ENCODE measurements around the gene C10orf71. TPM values are rescaled to one million over a fixed set of nuclear protein-coding genes. Genes with fewer than 3 reads are reported as not detected.

Gene C10orf71
- total RNA-seq, 2 experiments from 2014 or later = not detected

GRCh38 chr10:49290607-49291006, 8.4 kb upstream of the C10orf71 start:
- Mint-ChIP-seq H3K36me3 (no peaks in the 10 kb centered on the region), H3K4me3 (no peak overlapping the region), H3K27me3 (peaks cover 13% of the 10 kb centered on the region), H3K4me1 (peaks cover 9% of the 10 kb centered on the region), H3K27ac (no peak overlapping the region), H3K9me3 (ENCODE audit: low read depth) (no peaks in the 10 kb centered on the region)
- ATAC-seq (no peak), DNase-seq (no peak)
- CTCF ChIA-PET = no interaction called here

- Mint-ChIP-seq H3K27ac (no peak overlapping the region), H3K4me3 (no peak overlapping the region), H3K36me3 (no peaks in the 10 kb centered on the region), H3K27me3 (peaks cover 10% of the 10 kb centered on the region), H3K4me1 (peaks cover 12% of the 10 kb centered on the region), H3K9me3 (ENCODE audit: low read depth) (no peaks in the 10 kb centered on the region)
- CTCF ChIA-PET = no interaction called here
- ATAC-seq (no peak), DNase-seq (no peak)
Observed at GRCh38 chr10:49292565-49293207, 6.3 kb upstream of the C10orf71 start.

- DNase-seq = no peak
- H3K27ac Mint-ChIP-seq = no peak overlapping the region
- H3K4me1 Mint-ChIP-seq = peaks cover 12% of the 10 kb centered on the region
- CTCF ChIA-PET = no interaction called here
- H3K4me3 Mint-ChIP-seq = no peak overlapping the region
- H3K36me3 Mint-ChIP-seq = no peaks in the 10 kb centered on the region
- H3K27me3 Mint-ChIP-seq = peaks cover 10% of the 10 kb centered on the region
- ATAC-seq = no peak
- H3K9me3 Mint-ChIP-seq (ENCODE audit: low read depth) = no peaks in the 10 kb centered on the region
Observed at GRCh38 chr10:49293208-49293603, 5.8 kb upstream of the C10orf71 start.

- ATAC-seq (no peak), DNase-seq (no peak)
- peaks cover 12% of the 10 kb centered on the region for H3K4me1 Mint-ChIP-seq
- H3K27ac Mint-ChIP-seq = no peak overlapping the region
- no peak overlapping the region for H3K4me3 Mint-ChIP-seq
- H3K36me3 Mint-ChIP-seq = no peaks in the 10 kb centered on the region
- no peaks in the 10 kb centered on the region for H3K9me3 Mint-ChIP-seq (ENCODE audit: low read depth)
- CTCF ChIA-PET = no interaction called here
- peaks cover 13% of the 10 kb centered on the region for H3K27me3 Mint-ChIP-seq
Observed at GRCh38 chr10:49294731-49295130, 4.2 kb upstream of the C10orf71 start.

- H3K36me3 Mint-ChIP-seq = no peaks in the 10 kb centered on the region
- no peak overlapping the region for H3K4me3 Mint-ChIP-seq
- CTCF ChIA-PET = interaction anchor here (0.9 to 1.2 kb wide), 2 partner anchors 15 to 19 kb away, joined by 3 read pairs; no protein-coding TSS in a partner anchor
- no peak overlapping the region for H3K27ac Mint-ChIP-seq
- peaks cover 10% of the 10 kb centered on the region for H3K27me3 Mint-ChIP-seq
- no peak for DNase-seq
- no peaks in the 10 kb centered on the region for H3K9me3 Mint-ChIP-seq (ENCODE audit: low read depth)
- H3K4me1 Mint-ChIP-seq = peaks cover 12% of the 10 kb centered on the region
- no peak for ATAC-seq
Observed at GRCh38 chr10:49295297-49295696, 3.7 kb upstream of the C10orf71 start.

GRCh38 chr10:49296382-49296781, 2.6 kb upstream of the C10orf71 start:
- no peak for DNase-seq
- peaks cover 12% of the 10 kb centered on the region for H3K4me1 Mint-ChIP-seq
- no peak overlapping the region for H3K27ac Mint-ChIP-seq
- H3K27me3 Mint-ChIP-seq = peaks cover 10% of the 10 kb centered on the region
- H3K4me3 Mint-ChIP-seq = no peak overlapping the region
- H3K9me3 Mint-ChIP-seq (ENCODE audit: low read depth) = no peaks in the 10 kb centered on the region
- no peak for ATAC-seq
- H3K36me3 Mint-ChIP-seq = no peaks in the 10 kb centered on the region
- CTCF ChIA-PET = interaction anchor here (0.6 to 1.2 kb wide), 3 partner anchors 16 to 976 kb away, joined by 3 read pairs; no protein-coding TSS in a partner anchor

GRCh38 chr10:49296836-49297235, 2.1 kb upstream of the C10orf71 start:
- H3K36me3 Mint-ChIP-seq = no peaks in the 10 kb centered on the region
- H3K27ac Mint-ChIP-seq = no peak overlapping the region
- H3K4me3 Mint-ChIP-seq = no peak overlapping the region
- ATAC-seq = no peak
- H3K9me3 Mint-ChIP-seq (ENCODE audit: low read depth) = no peaks in the 10 kb centered on the region
- peaks cover 8% of the 10 kb centered on the region for H3K27me3 Mint-ChIP-seq
- H3K4me1 Mint-ChIP-seq = peaks cover 12% of the 10 kb centered on the region
- DNase-seq = no peak
- CTCF ChIA-PET = no interaction called here

- Mint-ChIP-seq H3K4me1 (peaks cover 4% of the 10 kb centered on the region), H3K9me3 (ENCODE audit: low read depth) (no peaks in the 10 kb centered on the region), H3K27ac (no peak overlapping the region), H3K4me3 (no peak overlapping the region), H3K27me3 (peaks cover 11% of the 10 kb centered on the region), H3K36me3 (no peaks in the 10 kb centered on the region)
- CTCF ChIA-PET = no interaction called here
- DNase-seq (no peak), ATAC-seq (no peak)
Observed at GRCh38 chr10:49297818-49298670, 926 bp upstream of the C10orf71 start.

GRCh38 chr10:49298671-49298982, 343 bp upstream of the C10orf71 start:
- DNase-seq = no peak
- Mint-ChIP-seq H3K4me3 (no peak overlapping the region), H3K27ac (no peak overlapping the region), H3K4me1 (peaks cover 3% of the 10 kb centered on the region), H3K9me3 (ENCODE audit: low read depth) (no peaks in the 10 kb centered on the region), H3K36me3 (no peaks in the 10 kb centered on the region), H3K27me3 (peaks cover 14% of the 10 kb centered on the region)
- CTCF ChIA-PET = no interaction called here
- no peak for ATAC-seq

- DNase-seq (no peak), ATAC-seq (no peak)
- Mint-ChIP-seq H3K27ac (no peak overlapping the region), H3K4me1 (peaks cover 3% of the 10 kb centered on the region), H3K27me3 (peaks cover 22% of the 10 kb centered on the region), H3K36me3 (no peaks in the 10 kb centered on the region), H3K9me3 (ENCODE audit: low read depth) (no peaks in the 10 kb centered on the region), H3K4me3 (no peak overlapping the region)
- CTCF ChIA-PET = no interaction called here
Observed at GRCh38 chr10:49299816-49300139, 808 bp downstream of the C10orf71 start.

- Mint-ChIP-seq H3K4me1 (peaks cover 3% of the 10 kb centered on the region), H3K4me3 (no peak overlapping the region), H3K27me3 (peaks cover 24% of the 10 kb centered on the region), H3K9me3 (ENCODE audit: low read depth) (no peaks in the 10 kb centered on the region), H3K27ac (no peak overlapping the region), H3K36me3 (no peaks in the 10 kb centered on the region)
- ATAC-seq (no peak), DNase-seq (no peak)
- CTCF ChIA-PET = no interaction called here
Observed at GRCh38 chr10:49300140-49300974, 1.4 kb downstream of the C10orf71 start.

GRCh38 chr10:49301302-49301701, 2.3 kb downstream of the C10orf71 start:
- ATAC-seq = no peak
- Mint-ChIP-seq H3K4me3 (no peak overlapping the region), H3K27ac (no peak overlapping the region), H3K4me1 (no peaks in the 10 kb centered on the region), H3K9me3 (ENCODE audit: low read depth) (no peaks in the 10 kb centered on the region), H3K27me3 (peaks cover 29% of the 10 kb centered on the region), H3K36me3 (no peaks in the 10 kb centered on the region)
- DNase-seq = no peak
- CTCF ChIA-PET = interaction anchor here (1.8 kb wide), 1 partner anchor 106 kb away, joined by 4 read pairs; no protein-coding TSS in a partner anchor

- no peak overlapping the region for H3K27ac Mint-ChIP-seq
- CTCF ChIA-PET = interaction anchor here (1.8 kb wide), 1 partner anchor 105 kb away, joined by 4 read pairs; no protein-coding TSS in a partner anchor
- H3K4me1 Mint-ChIP-seq = no peaks in the 10 kb centered on the region
- H3K4me3 Mint-ChIP-seq = no peak overlapping the region
- DNase-seq = no peak
- H3K27me3 Mint-ChIP-seq = peaks cover 30% of the 10 kb centered on the region
- ATAC-seq = no peak
- H3K9me3 Mint-ChIP-seq (ENCODE audit: low read depth) = no peaks in the 10 kb centered on the region
- no peaks in the 10 kb centered on the region for H3K36me3 Mint-ChIP-seq
Observed at GRCh38 chr10:49302088-49302487, 3.1 kb downstream of the C10orf71 start.
